ENCODE measurements around the gene SPRR3.
"Not testable (repeated sequence)": the region's sequence is repeated elsewhere in the genome, so short reads cannot be mapped to it uniquely, and the experiment has no call there.

- not testable (repeated sequence) for TF ChIP-seq POLR2A, POLR2AphosphoS5, CTCF, EP300 (IDR thresholded peaks at IDR 0.05)
These were observed 20.8 kb downstream of the SPRR3 start for GRCh38 chr1:153022340-153022739.
